Measurements from ENCODE around the gene TMC7.

DNA sequence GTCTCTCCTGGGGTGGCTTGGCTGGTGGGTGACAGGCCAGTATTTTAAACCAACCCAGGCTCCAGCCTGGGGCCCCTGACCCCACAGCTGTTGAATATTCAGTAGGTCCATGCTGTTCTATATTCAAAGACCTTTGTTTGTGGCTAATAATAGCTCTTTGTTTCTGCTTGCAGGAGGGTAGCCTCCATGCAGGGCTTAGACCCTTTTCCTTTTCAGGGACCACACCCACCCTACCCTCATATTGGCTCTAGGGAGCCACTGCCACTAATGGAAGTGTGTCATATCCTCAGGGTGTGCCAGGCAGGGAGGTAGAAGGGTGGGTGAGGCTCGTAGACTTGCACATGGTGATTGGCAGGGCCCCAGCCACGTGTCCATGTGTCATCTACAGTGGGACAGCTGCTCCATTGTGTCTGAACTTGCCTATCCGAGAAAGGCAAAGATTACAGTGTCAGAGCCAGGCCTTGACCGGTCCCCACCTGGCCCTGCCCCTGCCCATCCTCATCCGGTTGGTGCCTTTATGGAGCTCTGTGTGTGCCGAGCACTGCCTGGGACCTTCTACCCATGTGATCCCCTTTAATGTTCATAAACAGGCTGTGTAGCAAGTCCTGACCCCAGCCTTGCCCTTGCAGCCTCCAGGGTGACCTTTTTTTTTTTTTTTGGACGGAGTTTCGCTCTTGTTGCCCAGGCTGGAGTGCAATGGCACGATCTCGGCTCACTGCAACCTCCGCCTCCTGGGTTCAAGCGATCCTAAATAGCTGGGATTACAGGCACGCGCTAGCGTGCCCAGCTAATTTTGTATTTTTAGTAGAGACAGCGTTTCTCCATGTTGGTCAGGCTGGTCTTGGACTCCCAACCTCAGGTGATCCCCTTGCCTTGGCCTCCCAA lies 22.1 kb downstream of the TMC7 start:
- TF ChIP-seq ZNF274 (IDR thresholded peaks at IDR 0.05; ENCODE audit: low read depth, low read length) (no peak), YY1 (IDR thresholded peaks at IDR 0.05; ENCODE audit: insufficient read depth, insufficient read length) (no peak)
